HG03565 (cell line): Measurements from ENCODE around the gene NMRAL1.

Source experiments
- ATAC-seq: cut with Tn5 transposase; IDR thresholded peaks from one replicate; pipeline ENCODE4 v1.9.1; 2021; ENCODE audit warnings: mild to moderate bottlenecking, moderate library complexity; ENCODE audit not compliant: unreplicated experiment

The NMRAL1 gene

DNA sequence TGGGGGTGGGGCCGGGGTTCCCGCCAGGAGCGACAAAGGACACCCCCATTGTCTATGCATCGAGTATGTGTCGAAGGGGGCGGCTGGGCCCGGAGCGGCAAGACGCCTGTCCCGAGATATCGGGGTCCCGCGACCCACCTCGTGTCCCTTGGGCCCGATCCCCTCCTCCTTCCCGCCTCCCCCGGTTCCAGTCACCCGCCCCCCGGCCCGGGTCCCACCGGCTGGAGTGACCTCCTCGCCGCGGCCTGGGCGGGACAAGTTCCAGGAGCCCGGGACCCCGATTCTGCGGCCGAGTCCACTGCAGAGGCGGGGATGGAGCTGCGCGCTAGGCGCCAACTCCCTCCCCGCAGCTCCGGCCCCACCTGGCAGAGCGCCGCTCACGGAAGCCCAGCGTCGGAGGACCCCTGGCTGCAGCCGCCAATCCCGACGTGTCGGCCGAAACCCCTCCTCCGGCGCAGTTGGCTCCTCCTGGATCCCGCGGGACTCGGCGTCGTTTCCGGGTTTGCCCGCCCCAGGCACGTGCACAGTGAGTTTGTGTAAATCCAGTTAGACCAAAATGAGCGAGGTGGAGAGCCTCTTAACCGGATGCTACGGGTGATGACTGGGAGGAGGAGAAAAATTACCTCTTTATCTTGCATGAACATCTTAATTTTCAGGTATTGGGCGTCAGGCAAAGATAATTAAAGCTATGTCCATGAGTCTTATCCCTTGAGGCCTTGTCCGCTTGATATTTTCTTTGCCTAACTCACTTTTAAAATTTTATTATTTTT lies at the start of gene NMRAL1:
TSS of gene NMRAL1 (minus strand) at position 434 of the 770 bp plus-strand sequence. CDS start 493 bp downstream, outside the sequence.
- no peak for ATAC-seq

DNA sequence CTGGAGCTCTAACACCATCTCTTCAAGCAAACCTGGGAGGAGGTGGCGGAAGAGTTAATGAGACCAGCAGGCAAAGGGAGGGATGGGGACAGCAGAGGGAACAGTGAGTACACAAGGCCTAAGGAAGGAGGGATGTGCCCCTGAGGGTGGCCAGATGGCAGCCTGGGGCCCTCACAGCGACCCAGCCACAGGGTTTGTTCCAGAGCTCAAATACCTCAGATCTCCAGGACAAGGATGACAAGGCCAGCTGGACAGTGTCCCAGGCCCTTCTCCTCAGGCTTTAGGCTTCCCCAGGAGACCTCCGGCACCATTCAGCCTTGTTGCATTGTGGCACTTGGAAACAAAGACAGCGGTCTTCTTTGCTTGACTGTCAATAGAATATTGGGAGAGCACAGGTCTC lies 49.3 kb upstream of the NMRAL1 start:
- no peak for ATAC-seq

DNA sequence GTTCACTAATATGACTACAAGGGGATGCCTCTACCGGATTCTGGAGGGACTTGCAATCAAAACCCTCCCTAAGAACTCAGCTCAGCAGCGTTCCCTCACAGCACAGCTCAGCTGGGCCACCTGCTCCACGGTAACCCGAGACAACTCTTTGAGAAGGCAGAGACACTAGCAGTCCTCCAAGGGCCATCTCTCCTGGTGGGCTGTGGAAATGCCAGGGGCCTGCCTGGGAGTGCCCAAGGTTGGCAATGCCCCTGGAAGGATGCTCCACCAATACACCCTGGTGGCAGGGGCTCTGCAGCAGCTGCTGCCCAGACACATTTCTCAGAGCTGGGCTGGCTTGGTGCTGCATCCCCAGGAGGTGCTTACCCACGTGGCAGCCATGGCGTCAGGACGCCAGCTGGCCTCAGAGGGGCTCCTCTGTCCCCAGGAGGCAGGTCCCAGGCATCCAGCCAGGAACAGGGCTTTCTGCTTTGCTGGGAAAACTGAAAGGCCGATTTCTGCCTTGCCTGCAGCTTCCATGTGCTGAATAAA lies 47.7 kb upstream of the NMRAL1 start:
- no peak for ATAC-seq

GRCh38 chr16:4520913-4521312 lies 46.5 kb upstream of the NMRAL1 start:
- no peak for ATAC-seq

DNA sequence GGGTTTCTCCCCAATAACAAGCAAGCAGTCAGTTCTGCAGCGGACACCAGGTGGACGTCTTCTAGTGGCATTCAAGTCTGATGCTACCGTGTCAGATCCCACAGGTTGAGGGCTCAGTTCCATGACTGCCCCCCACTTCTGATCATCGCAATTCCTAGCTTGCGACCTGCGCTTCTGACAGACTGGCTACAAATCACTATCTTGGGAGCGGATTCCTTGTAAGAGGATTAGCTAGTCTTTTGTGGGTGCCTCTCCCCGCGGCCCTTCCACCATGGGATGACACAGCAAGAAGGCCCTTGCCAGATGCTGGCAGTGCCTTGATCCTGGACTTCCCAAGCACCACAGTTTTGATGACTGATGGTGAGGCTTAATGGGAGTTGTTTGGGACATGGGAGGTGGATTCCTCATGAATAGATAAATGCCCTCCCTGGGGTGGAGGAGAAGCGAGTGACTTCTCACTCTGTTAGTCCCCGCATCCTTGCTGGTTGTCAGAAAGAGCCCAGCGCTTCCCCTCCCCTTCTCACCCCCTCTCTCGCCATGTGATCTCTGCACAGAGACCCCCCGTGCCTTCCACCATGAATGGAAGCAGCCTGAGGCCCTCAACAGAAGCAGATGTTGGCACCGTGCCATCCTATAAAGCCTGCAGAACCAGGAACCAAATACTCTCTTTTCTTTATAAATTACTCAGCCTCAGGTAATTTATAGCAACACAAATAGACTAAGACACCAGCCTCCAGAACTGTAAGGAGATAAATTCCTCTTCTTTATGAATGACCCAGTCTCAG lies 45.0 kb upstream of the NMRAL1 start:
- ATAC-seq, result no peak

- ATAC-seq, result no peak
Measured at GRCh38 chr16:4517812-4518680, 43.6 kb upstream of the NMRAL1 start.

GRCh38 chr16:4515611-4516233 lies 41.3 kb upstream of the NMRAL1 start:
- peak; percentile 53 for ATAC-seq

GRCh38 chr16:4514606-4515005 lies 40.2 kb upstream of the NMRAL1 start:
- no peak for ATAC-seq

DNA sequence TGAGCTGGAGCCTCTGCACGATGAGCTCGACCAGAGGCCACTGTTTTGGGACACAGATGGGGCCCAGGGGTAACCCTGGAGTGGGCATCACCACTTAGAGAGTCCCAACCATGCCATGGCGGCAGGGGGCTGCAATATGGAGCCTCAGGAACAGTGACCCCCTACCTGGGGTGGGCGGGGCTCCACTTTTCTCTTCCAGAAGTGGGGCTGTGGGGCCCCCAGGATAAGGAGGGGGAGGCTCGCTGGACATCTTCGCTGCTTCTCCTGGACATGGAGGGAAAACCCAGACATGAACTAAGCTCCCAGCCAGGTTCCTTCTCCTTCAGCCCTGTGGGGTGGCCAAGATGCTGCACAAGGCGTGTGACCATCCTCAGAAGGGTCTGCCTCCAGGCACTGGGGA lies 39.5 kb upstream of the NMRAL1 start:
- no peak for ATAC-seq

- no peak for ATAC-seq
Measured at GRCh38 chr16:4513086-4513860, 38.8 kb upstream of the NMRAL1 start.

- no peak for ATAC-seq
Measured at GRCh38 chr16:4512473-4512872, 38.0 kb upstream of the NMRAL1 start.

DNA sequence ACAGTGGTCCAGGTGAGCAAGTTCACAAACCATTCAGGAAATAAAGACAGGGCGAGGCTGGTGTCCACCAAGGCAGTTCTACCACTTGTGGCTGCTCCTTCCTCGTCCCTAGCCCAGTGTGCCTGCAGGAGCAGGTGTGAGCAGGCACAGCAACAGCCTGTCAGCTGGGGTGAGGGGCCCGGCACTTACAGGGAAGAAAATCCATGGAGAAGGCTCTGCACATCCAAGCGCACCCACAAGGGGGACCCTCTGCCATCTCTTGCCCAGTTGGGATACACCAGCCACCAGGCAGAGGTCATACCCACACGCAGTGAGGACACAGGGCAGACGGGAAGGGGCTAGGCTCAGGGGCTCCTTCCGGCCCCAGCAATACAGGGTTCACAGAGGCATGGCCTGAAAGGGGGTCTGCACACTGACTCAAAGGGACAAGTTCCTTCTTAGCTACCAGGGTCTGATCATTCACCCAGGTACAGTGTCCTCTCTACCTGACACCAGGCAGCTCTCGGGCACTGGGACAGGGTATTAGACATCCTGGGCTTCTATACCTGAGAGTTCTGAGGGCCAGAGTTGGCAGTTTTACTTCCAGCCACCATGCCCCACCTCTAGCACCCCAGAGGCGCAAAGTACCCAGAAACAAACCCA lies 37.1 kb upstream of the NMRAL1 start:
- no peak for ATAC-seq

DNA sequence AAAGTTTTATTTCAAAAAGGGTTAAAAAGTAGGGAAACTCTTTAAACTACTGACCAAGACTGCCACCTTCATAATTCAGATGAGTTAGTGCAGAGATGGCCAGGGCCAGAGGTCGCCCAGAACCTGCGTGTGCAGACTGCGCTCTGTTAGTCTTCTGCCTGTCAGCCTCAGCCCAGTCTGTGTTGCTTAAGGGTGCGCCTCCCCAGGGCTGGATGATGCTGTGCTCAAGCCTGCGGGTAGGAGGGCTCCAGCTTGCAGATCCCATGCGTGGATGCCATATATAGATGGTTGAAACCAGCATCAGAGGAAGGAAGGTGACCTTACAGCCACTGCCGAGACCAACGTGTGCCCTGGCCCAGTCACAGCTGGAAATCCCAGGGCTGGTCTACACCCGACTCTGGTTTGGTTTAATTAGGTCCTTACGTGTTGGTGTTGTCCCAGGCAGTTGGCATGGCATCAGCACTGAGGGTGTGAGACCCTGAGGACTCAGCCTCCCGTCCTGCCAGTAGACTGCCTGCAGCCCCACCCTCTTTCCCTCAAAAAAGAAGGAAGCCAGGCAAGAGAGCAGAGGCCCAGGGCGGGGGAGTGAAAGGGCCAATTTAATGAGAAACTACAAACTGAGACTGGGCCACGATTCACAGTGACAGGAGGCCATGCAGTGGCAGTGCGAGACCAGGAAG lies 36.5 kb upstream of the NMRAL1 start:
- no peak for ATAC-seq

- ATAC-seq, result no peak
Measured at GRCh38 chr16:4510131-4510530, 35.7 kb upstream of the NMRAL1 start.

- ATAC-seq, result no peak
Measured at GRCh38 chr16:4509420-4509819, 35.0 kb upstream of the NMRAL1 start.

DNA sequence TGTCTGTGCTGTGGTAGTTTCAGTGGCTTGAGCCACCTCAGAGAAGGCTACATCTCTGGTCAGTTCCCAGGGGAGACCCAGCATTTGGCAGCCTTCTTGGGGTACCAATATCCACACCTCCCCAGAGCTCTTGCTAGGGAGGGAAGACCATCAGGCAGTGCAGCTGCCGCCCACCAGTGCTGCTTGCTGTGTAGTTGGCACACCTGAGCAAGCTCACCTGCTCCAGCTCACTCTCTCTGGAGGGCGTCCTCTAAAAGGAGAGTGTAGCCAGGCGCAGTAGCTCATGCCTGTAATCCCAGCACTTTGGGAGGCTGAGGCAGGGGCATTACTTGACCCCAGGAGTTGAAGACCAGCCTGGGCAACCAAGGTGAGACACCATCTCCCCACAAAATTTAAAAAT lies 34.4 kb upstream of the NMRAL1 start:
- ATAC-seq, result no peak

GRCh38 chr16:4507588-4508345 lies 33.3 kb upstream of the NMRAL1 start:
- ATAC-seq, result no peak

DNA sequence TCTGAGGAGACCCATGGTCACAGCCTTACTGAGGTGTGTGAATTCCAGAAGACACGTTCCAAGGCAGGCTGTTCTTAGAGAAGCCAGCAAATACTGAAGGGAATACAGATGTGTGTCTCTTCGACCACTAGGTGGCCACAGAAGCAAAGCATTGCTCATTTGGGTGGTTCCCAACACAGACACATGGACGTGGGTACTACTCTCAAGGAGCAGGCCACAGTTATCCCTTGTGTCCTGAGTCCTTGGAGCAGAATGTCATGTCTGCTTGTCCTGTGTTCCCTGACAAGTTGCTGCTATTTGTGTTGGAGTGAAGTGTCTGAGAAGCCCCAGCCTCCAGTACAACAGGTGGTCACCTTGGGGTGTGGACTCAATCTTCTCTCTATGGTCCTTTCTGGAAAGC lies 32.0 kb upstream of the NMRAL1 start:
- ATAC-seq, result peak; percentile 40
